ENCODE data around the gene UBAP2L.

DNA sequence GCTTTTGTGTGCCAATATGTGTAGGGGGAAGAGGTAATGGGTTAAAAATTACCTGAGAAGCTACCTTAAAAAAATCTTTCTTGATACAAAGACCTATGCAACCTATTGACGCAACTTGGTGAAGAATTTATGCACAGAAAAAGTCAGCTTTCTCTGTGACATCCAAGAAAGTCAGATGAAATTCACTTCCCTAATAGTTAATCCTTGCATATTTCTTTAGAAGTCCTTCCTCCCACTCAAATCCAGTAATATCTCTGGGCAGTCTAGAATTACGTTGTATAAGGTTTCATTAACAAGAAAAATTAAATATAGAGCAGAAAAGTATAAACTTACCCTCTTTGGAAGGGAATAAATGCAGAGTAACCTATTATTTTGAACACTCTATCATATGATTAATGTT, 2.9 kb downstream of the UBAP2L start:
- TF ChIP-seq, protein P1, sequence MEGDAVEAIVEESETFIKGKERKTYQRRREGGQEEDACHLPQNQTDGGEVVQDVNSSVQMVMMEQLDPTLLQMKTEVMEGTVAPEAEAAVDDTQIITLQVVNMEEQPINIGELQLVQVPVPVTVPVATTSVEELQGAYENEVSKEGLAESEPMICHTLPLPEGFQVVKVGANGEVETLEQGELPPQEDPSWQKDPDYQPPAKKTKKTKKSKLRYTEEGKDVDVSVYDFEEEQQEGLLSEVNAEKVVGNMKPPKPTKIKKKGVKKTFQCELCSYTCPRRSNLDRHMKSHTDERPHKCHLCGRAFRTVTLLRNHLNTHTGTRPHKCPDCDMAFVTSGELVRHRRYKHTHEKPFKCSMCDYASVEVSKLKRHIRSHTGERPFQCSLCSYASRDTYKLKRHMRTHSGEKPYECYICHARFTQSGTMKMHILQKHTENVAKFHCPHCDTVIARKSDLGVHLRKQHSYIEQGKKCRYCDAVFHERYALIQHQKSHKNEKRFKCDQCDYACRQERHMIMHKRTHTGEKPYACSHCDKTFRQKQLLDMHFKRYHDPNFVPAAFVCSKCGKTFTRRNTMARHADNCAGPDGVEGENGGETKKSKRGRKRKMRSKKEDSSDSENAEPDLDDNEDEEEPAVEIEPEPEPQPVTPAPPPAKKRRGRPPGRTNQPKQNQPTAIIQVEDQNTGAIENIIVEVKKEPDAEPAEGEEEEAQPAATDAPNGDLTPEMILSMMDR (IDR thresholded peaks at IDR 0.05; ENCODE audit: insufficient read depth, low read length, poor library complexity, severe bottlenecking), result no peak
- no peak for TF ChIP-seq EZH2phosphoT487 (conservative IDR thresholded peaks at IDR 0.05; ENCODE audit: low read length)

Measured in SU-DHL-6 (cell line).